AG04450 (cell line): Measurements from ENCODE around the gene CISD1. TPM values are rescaled to one million over a fixed set of nuclear protein-coding genes. Genes with fewer than 3 reads are reported as not detected.
A peak's percentile ranks its signal among the peaks of the same experiment; 100 is the strongest.

Experiments
- CTCF ChIA-PET: fragments of 300-600, 350-600 bp; formaldehyde crosslinking; extraction: SDS; loops from one replicate; lab custom pipeline; 2022; ENCODE audit warnings: antibody characterized with exemption, inconsistent platforms; lab: Charles Lee
- POLR2A ChIA-PET: fragments of 350-600 bp; formaldehyde crosslinking; extraction: SDS; loops from one replicate; lab custom pipeline; 2021; ENCODE audit warnings: antibody characterized with exemption, inconsistent platforms; lab: Yijun Ruan, JAX
- DNase-seq: peaks from one replicate; pipeline ENCODE4 v3.0.0-alpha.2; 2011; ENCODE audit warnings: low read depth, low spot score
- H3K27ac ChIP-seq: one replicate; pipeline ENCODE4 v1.5.1; 2012; ENCODE audit warnings: low read depth, low read length, control low read depth
- H3K27me3 ChIP-seq: one replicate; pipeline ENCODE4 v1.6.0; 2012; ENCODE audit warnings: low read length; ENCODE audit not compliant: control insufficient read depth, insufficient read depth
- H3K4me3 ChIP-seq: 2 replicates; pipeline ENCODE4 v1.5.1; 2011; ENCODE audit warnings: mild to moderate bottlenecking, low read depth, low read length, control low read depth
- H3K9me3 ChIP-seq: 2 replicates; pipeline ENCODE4 v1.5.1; 2012; ENCODE audit warnings: low read length; ENCODE audit not compliant: control insufficient read depth, insufficient read depth
- CTCF ChIP-seq: IDR thresholded peaks from 2 replicates; pipeline ENCODE4 v1.5.1; 2011; ENCODE audit warnings: low read depth, low read length, control low read depth, inconsistent platforms
- polyA plus RNA-seq: library from polyadenylated mRNA; depleted of rRNA; stranded (reverse); fragments of >200 nt; gene quantifications from 2 replicates; pipeline ENCODE4 v1.2.3, GENCODE V29; 2011; rRNA removed

The CISD1 gene
- polyA plus RNA-seq, 1 experiment = 80.0 TPM

- Histone ChIP-seq H3K9me3 (no peaks in the 10 kb centered on the region), H3K27me3 (no peaks in the 10 kb centered on the region), H3K27ac (no peak overlapping the region), H3K4me3 (peak overlapping the region; percentile 77)
- ChIA-PET POLR2A (interaction anchor here (2.1 kb wide), 1 partner anchor 49 kb away, joined by 13 read pairs; the partner anchor contains the start of gene TFAM), CTCF (interaction anchor here (1.3 kb wide), 1 partner anchor 159 kb away, joined by 4 read pairs; no protein-coding TSS in a partner anchor)
- DNase-seq = no peak
- no peak for TF ChIP-seq CTCF
Observed at GRCh38 chr10:58336242-58336641, 67.3 kb downstream of the CISD1 start.

Other genes starting within 250 kb of the CISD1 start
- gene IPMK, start 1.3 kb upstream of the CISD1 start, polyA plus RNA-seq = 1.9 and 3.1 TPM in 2 replicates
- 24.3 and 36.1 TPM in 2 replicates for gene UBE2D1, start 65.8 kb downstream of the CISD1 start, polyA plus RNA-seq
- 14.1 and 17.0 TPM in 2 replicates for gene TFAM, start 116.2 kb downstream of the CISD1 start, polyA plus RNA-seq
- 25.6 and 29.0 TPM in 2 replicates for gene BICC1, start 243.7 kb downstream of the CISD1 start, polyA plus RNA-seq